Measurements from ENCODE around the gene NR2E1. TPM values are rescaled to one million over a fixed set of nuclear protein-coding genes. Genes with fewer than 3 reads are reported as not detected.
A peak's percentile ranks its signal among the peaks of the same experiment; 100 is the strongest.

Gene NR2E1
- total RNA-seq, 1 experiment from 2014 or later, result not detected

DNA sequence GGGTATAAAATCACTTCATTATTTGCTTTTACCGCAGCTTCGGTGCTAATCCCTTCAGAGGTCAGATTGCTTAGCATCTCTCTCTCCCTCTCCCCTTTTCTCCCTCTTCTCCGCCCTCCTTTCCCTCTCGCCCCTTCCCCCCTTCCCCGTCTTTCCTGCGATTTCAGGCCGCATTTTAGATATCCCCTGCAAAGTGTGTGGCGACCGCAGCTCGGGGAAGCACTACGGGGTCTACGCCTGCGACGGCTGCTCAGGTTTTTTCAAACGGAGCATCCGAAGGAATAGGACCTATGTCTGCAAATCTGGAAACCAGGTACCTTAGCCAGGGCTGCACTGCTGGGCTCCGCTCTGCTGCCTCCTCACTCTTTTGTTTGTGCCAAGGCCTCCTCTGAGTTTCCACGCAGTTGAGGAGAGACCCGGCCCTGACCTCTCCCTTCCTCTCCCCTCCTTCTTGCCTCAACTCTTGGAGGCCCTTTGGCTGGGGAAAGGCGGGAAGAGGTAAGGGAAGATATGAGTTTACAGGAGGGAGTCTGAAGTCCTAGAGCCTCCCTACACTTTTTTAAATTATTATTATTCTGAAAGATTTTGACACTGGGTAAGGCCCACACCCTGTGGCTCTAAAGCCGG, 5.6 kb downstream of the NR2E1 start:
- Histone ChIP-seq H3K79me1 (ENCODE audit: insufficient read depth, low read depth, low read length, poor library complexity, severe bottlenecking) (no peaks in the 10 kb centered on the region), H3K79me2 (ENCODE audit: insufficient read depth, low read length) (no peaks in the 10 kb centered on the region), H3K23me2 (ENCODE audit: insufficient read length, low read depth, low read length, poor library complexity, severe bottlenecking) (peaks cover 12% of the 10 kb centered on the region), H3K23ac (ENCODE audit: insufficient read length, low read depth, low read length) (no peak overlapping the region), H2BK15ac (ENCODE audit: low read depth, low read length) (no peak overlapping the region), H4K8ac (replicated peaks; ENCODE audit: insufficient read length, low read depth, low read length) (no peak overlapping the region), H3K4ac (ENCODE audit: low read depth, low read length) (no peak overlapping the region), H4K20me1 (ENCODE audit: control insufficient read depth, insufficient read depth, insufficient read length) (no peaks in the 10 kb centered on the region), H3K18ac (ENCODE audit: insufficient read length, low read depth, low read length) (no peak overlapping the region), H4K91ac (ENCODE audit: insufficient read length, low read depth, low read length) (no peak overlapping the region), H3K4me2 (ENCODE audit: insufficient read depth, insufficient read length, low read length) (peak overlapping the region; percentile 41), H3T11ph (ENCODE audit: low read length) (no peak overlapping the region), H4K5ac (ENCODE audit: insufficient read length, low read depth, low read length) (no peak overlapping the region), H2BK5ac (ENCODE audit: insufficient read length, low read length) (no peak overlapping the region), H3K27me3 (ENCODE audit: insufficient read depth, low read length) (peaks cover 96% of the 10 kb centered on the region), H2BK20ac (ENCODE audit: low read depth, low read length, poor library complexity, severe bottlenecking) (no peak overlapping the region), H3K4me1 (ENCODE audit: insufficient read depth, low read length) (no peaks in the 10 kb centered on the region), H3K9ac (ENCODE audit: extremely low read depth, insufficient read length, low read length) (no peak overlapping the region), H3K27ac (ENCODE audit: insufficient read length, low read depth, low read length) (no peak overlapping the region), H3K14ac (ENCODE audit: insufficient read depth, low read length) (no peak overlapping the region), H2AFZ (ENCODE audit: low read length) (no peak overlapping the region), H2BK120ac (ENCODE audit: low read depth, low read length, poor library complexity, severe bottlenecking) (no peak overlapping the region), H2AK5ac (ENCODE audit: insufficient read length, low read length) (no peak overlapping the region), H3K56ac (ENCODE audit: insufficient read length, low read depth, low read length) (no peak overlapping the region), H3K9me3 (ENCODE audit: control insufficient read depth, low read depth, low read length) (no peaks in the 10 kb centered on the region), H2BK12ac (ENCODE audit: insufficient read length, low read depth, low read length) (no peak overlapping the region)
- no peaks in the 10 kb centered on the region for H3K36me3 Mint-ChIP-seq (ENCODE audit: insufficient read depth in 1 of 3, low read depth in 3 of 3)
- H3K9me3 Mint-ChIP-seq, result peaks cover 2 to 20% of the 10 kb centered on the region in 2 experiments; a peak in 2 of 5 replicates
- H3K27ac Mint-ChIP-seq, result no peak overlapping the region
- TF ChIP-seq, protein P1, sequence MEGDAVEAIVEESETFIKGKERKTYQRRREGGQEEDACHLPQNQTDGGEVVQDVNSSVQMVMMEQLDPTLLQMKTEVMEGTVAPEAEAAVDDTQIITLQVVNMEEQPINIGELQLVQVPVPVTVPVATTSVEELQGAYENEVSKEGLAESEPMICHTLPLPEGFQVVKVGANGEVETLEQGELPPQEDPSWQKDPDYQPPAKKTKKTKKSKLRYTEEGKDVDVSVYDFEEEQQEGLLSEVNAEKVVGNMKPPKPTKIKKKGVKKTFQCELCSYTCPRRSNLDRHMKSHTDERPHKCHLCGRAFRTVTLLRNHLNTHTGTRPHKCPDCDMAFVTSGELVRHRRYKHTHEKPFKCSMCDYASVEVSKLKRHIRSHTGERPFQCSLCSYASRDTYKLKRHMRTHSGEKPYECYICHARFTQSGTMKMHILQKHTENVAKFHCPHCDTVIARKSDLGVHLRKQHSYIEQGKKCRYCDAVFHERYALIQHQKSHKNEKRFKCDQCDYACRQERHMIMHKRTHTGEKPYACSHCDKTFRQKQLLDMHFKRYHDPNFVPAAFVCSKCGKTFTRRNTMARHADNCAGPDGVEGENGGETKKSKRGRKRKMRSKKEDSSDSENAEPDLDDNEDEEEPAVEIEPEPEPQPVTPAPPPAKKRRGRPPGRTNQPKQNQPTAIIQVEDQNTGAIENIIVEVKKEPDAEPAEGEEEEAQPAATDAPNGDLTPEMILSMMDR (conservative IDR thresholded peaks at IDR 0.05), result no peak
- peak; percentile 34 for DNase-seq
- peaks cover 37 to 63% of the 10 kb centered on the region in 2 experiments for H3K4me1 Mint-ChIP-seq
- peaks cover 100% of the 10 kb centered on the region for H3K27me3 Mint-ChIP-seq (ENCODE audit: low read depth)
- H3K4me3 Mint-ChIP-seq, result peak overlapping the region in 1 of 2 experiments; percentile 65; a peak in 3 of 5 replicates
- WGBS (ENCODE audit: extremely low coverage, insufficient read length, low lambda C conversion rate), result no CpG with 5 or more reads among the region's 21 CpGs
